ENCODE results near the gene CYP11A1.

The CYP11A1 gene

DNA sequence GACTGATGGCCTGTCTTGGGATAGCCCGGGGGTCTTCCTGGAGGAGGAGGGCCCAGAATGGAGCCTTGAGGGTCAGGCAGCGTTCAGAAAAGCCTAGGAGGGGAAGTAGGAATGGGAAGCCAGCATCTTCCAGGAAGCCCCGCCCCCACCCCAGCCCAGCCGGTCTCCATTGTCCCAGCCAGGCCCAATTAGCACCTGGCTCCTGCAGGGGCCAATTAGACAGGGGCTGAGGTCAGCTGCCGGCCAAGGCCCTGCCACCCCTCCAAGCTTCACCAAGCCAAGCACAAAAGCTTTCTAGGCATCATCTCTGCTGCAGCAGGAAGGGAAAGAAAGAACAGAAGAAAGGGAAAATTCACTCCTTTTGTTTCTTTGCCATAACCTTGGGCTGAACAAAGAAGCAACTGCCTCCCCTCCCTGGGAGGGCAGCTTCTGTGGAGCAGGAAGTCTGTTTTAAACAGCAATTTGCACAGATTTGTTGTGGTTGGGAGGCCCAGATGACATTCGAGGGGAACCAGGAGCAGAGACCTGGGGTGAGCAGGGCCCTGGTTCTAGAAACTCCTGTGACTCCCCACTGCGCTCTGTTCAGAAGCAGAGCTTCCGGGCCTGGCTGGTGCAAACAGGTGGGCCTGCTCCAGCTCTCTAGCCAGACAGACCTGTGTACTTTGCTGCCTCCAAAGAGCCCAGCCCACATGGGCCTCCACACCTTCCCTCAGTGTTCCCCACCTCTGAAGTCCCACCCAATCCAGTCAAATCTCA, 47.7 kb downstream of the CYP11A1 start:
- DNase-seq (ENCODE audit: insufficient read length, low spot score) (no peak), FAIRE-seq (peak; percentile 23)
- TF ChIP-seq POLR2A (IDR thresholded peaks at IDR 0.05; ENCODE audit: low read depth, low read length) (no peak), PAX5 (IDR thresholded peaks at IDR 0.05; ENCODE audit: insufficient read depth, low read length, severe bottlenecking) (no peak), POU2F2 (IDR thresholded peaks at IDR 0.05; ENCODE audit: low read depth, low read length) (no peak), POLR2AphosphoS5 (IDR thresholded peaks at IDR 0.05; ENCODE audit: low read depth, low read length) (no peak), TAF1 (IDR thresholded peaks at IDR 0.05; ENCODE audit: low read depth, low read length) (no peak), SPI1 (IDR thresholded peaks at IDR 0.05; ENCODE audit: low read depth, low read length) (no peak)

DNA sequence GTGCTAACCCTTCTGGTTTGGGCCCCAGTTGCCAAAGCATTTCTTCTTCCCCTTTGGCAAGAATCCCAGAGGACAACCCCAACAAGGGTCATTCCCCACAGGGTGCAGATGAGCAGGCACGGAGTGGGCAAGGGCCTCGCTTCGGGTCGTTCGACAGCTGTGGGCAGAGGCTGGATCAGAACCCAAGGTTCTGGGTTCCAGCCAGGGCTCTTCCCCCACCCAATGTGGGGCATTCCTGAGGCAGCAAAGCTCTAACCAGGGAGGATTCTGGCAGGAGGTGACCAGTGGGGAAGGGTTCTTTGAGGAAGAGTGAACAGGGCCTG, 48.3 kb downstream of the CYP11A1 start:
- FAIRE-seq (no peak), DNase-seq (ENCODE audit: insufficient read length, low spot score) (no peak)
- TF ChIP-seq PAX5 (IDR thresholded peaks at IDR 0.05; ENCODE audit: insufficient read depth, low read length, severe bottlenecking) (no peak), POLR2AphosphoS5 (IDR thresholded peaks at IDR 0.05; ENCODE audit: low read depth, low read length) (no peak), TAF1 (IDR thresholded peaks at IDR 0.05; ENCODE audit: low read depth, low read length) (no peak), SPI1 (IDR thresholded peaks at IDR 0.05; ENCODE audit: low read depth, low read length) (no peak), POU2F2 (IDR thresholded peaks at IDR 0.05; ENCODE audit: low read depth, low read length) (no peak), POLR2A (IDR thresholded peaks at IDR 0.05; ENCODE audit: low read depth, low read length) (no peak)

DNA sequence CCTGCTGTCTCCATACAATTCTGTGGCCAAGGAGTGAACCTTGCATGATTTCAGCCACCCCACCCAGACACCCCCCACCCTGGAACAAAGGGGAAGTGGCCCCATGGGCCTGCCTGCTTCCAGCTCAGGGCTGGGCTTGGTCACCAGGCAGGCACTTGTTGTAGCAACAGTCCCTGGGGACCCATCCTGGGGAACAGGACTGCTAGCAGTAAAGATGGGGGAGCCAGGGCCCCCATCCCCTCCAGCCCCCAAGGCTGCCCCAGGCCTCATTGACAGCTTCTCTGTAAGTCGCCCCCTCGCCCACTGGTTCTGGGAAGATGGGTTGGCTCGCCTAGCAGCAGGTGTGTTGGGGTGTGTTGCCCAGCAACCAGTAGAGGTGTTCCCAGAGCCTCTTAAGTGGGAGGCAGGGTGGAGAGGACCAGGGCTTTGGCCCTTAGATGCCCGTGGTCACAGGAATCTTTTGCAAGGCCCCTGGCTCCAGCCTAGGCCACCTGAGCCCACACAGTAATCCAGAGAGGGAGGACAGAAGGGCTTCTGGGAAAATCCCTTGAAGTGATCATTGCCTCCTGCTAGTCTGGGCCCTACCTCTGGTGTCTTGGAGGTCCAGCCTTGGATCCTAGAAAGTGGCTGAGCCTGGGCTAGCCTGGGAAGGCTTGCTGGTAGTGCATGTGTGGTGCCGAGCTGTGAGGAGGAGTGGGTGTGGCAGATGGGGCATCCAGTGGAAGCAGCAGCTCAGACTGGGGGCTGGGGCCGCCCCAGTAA, 48.9 kb downstream of the CYP11A1 start:
- TF ChIP-seq SPI1 (IDR thresholded peaks at IDR 0.05; ENCODE audit: low read depth, low read length) (peak; percentile 79), POU2F2 (IDR thresholded peaks at IDR 0.05; ENCODE audit: low read depth, low read length) (no peak)
- DNase-seq (ENCODE audit: insufficient read length, low spot score) (no peak), FAIRE-seq (peak; percentile 59)

DNA sequence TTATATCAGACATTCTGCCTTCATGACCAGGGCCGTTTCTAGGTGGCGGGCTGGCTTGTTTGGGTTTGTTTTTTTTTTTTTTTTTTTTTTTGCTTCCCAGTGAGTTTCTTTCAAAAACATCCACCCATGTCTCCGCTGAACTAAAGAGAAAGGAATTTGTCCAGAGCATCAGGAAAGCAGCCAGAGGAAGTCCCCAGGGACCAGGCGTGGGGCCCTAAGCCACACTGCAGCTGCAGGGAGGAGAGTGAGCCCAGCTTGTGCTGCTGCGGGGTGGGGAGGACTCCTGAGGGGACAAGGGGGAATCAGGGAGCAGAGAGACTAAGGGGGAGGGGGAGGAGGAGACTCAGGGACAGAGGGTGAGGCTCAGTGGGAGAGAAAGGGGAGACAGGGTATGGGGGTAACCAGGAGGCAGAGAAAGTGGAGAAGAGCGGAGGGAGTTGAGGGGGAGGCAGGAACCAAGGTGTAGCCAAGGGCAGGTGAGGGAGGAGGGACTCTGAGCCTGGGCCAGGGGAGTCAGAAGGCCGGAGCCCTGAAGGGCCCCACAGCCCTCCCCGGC, 49.5 kb downstream of the CYP11A1 start:
- FAIRE-seq (peak; percentile 31), DNase-seq (ENCODE audit: insufficient read length, low spot score) (no peak)
- TF ChIP-seq PAX5 (IDR thresholded peaks at IDR 0.05; ENCODE audit: insufficient read depth, low read length, severe bottlenecking) (no peak), POU2F2 (IDR thresholded peaks at IDR 0.05; ENCODE audit: low read depth, low read length) (no peak), POLR2A (IDR thresholded peaks at IDR 0.05; ENCODE audit: low read depth, low read length) (no peak), TAF1 (IDR thresholded peaks at IDR 0.05; ENCODE audit: low read depth, low read length) (no peak), POLR2AphosphoS5 (IDR thresholded peaks at IDR 0.05; ENCODE audit: low read depth, low read length) (no peak), SPI1 (IDR thresholded peaks at IDR 0.05; ENCODE audit: low read depth, low read length) (no peak)

DNA sequence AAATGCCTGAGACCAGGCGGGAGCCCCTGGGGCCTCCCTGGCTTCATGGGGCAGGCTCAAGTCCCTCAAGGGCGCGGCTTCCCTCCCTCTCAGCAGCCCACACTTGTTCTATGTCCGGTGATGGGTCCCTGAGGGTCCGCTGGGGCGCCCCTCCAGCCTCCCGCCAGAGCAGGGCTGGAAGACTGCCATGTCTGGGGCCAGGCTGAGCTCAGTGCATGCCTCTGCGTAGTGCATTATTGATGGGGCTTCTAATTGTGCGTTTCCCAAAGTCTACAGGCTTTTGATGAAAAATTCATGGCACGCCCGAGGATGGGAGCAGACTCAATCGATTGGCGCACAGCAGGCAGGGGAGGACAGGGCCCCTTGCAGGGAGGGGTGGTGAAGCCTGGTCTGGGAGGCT, 51.3 kb downstream of the CYP11A1 start:
- FAIRE-seq: no peak
- no peak for TF ChIP-seq SPI1 (IDR thresholded peaks at IDR 0.05; ENCODE audit: low read depth, low read length)
- DNase-seq (ENCODE audit: insufficient read length, low spot score): no peak

DNA sequence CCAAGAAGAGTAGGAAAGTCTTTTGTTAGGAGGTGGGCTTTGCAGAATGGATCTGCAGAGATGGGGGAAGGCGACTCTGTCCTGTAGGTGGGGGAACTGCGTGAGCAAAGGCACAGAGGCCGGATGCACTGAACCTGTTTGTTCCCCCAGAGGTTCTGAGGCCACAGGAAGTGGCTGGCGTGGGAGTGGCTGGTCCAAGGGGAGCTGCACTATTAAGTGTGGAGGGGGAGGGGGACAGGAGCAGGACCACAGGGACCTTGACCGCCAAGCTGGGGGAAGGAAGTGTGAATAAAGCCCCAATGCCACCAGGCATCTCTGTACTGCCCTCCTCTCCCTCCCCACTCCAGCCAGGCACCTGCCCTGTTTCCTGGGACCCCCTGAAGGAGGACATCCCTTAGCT, 51.8 kb downstream of the CYP11A1 start:
- TF ChIP-seq SPI1 (IDR thresholded peaks at IDR 0.05; ENCODE audit: low read depth, low read length) (0 out of 2 replicates have a peak, but pooled peaks have one; percentile 38), TAF1 (IDR thresholded peaks at IDR 0.05; ENCODE audit: low read depth, low read length) (no peak)
- peak; percentile 95 for FAIRE-seq
- peak; percentile 61 for DNase-seq (ENCODE audit: insufficient read length, low spot score)

DNA sequence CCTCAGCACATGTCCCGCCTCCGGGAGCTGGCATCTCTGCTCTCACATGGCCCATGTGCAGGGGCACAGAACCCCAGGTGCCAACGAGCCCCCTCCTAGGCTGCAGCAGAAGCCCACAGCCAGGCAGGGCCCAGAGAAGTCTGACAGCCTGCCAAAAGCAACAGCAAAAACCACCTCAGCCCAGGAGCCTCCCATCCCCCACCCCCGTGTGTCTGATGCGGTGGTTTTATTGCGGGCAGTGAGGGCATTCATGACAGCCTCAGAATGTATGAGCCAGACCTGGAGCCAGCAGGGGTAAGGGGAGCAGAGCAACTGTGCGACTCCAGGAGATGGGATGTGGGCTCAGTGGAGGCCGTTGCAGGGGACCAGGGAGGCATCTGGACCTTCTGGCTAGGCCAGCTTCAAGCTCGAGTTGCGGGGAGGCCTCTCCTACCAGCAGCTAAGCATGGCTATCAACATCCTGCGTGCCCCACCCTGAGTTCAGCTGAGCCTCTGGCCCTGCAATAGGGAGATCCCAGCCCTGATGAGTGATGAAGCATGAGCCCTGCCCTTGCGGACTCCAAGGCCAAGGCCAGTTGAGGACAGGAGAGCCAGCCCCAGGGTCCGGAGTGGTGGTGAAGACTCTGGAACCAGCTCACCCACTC, 52.5 kb downstream of the CYP11A1 start:
- no peak for DNase-seq (ENCODE audit: insufficient read length, low spot score)
- peak; percentile 80 for FAIRE-seq
- TF ChIP-seq POLR2AphosphoS5 (IDR thresholded peaks at IDR 0.05; ENCODE audit: low read depth, low read length) (no peak), TAF1 (IDR thresholded peaks at IDR 0.05; ENCODE audit: low read depth, low read length) (no peak), POU2F2 (IDR thresholded peaks at IDR 0.05; ENCODE audit: low read depth, low read length) (no peak), SPI1 (IDR thresholded peaks at IDR 0.05; ENCODE audit: low read depth, low read length) (no peak), POLR2A (IDR thresholded peaks at IDR 0.05; ENCODE audit: low read depth, low read length) (no peak), PAX5 (IDR thresholded peaks at IDR 0.05; ENCODE audit: insufficient read depth, low read length, severe bottlenecking) (no peak)

DNA sequence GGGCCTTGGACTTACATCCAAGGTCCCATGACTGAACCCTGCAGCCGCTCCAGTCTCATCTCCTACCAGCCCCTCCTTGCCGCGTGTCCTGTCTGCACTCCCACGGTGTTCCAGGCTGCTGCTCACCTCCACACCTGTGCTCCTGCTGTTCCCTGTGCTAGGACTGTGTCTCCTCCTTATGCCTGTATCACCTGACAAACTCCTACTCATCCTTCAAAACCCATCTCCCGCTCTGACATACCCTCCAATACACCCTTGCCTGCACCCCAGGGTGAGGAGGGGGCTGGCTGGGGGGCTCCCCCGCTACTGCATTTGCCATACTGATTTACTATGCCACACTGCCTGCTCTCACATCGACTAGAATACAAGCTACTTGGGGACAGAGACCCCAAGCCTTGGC, 53.6 kb downstream of the CYP11A1 start:
- no peak for DNase-seq (ENCODE audit: insufficient read length, low spot score)
- FAIRE-seq: no peak
- TF ChIP-seq SPI1 (IDR thresholded peaks at IDR 0.05; ENCODE audit: low read depth, low read length) (no peak), TAF1 (IDR thresholded peaks at IDR 0.05; ENCODE audit: low read depth, low read length) (no peak), POU2F2 (IDR thresholded peaks at IDR 0.05; ENCODE audit: low read depth, low read length) (no peak), POLR2AphosphoS5 (IDR thresholded peaks at IDR 0.05; ENCODE audit: low read depth, low read length) (no peak), POLR2A (IDR thresholded peaks at IDR 0.05; ENCODE audit: low read depth, low read length) (no peak), PAX5 (IDR thresholded peaks at IDR 0.05; ENCODE audit: insufficient read depth, low read length, severe bottlenecking) (no peak)

DNA sequence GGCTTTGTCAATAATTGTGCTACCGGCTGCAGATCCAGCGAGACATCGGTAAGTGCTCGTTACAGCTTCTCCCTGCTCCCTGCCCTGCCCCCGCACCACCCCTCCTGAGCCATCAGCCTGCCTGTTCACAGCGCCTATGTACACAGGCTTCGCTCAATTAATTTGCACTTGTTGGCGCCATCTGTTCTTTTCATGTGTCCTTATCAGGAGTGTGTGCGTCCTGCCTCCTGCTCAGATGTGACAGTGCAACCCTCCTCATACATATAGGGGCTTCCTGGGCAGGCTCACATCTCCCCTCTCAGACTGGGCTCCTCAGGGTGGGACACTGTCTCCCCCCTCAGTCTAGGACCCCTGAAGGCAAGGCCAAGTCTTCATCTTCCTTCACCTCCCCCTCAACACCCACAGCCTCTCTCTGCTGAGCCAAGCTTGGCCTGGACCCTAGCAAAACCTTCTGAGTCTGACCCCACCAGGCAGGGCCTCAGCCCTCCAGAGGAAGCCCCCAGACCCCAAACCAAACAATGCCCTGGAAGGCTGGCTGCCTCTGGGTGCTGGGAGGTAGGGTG, 54.9 kb downstream of the CYP11A1 start:
- DNase-seq (ENCODE audit: insufficient read length, low spot score) (no peak), FAIRE-seq (no peak)
- TF ChIP-seq POLR2A (IDR thresholded peaks at IDR 0.05; ENCODE audit: low read depth, low read length) (no peak), PAX5 (IDR thresholded peaks at IDR 0.05; ENCODE audit: insufficient read depth, low read length, severe bottlenecking) (no peak), TAF1 (IDR thresholded peaks at IDR 0.05; ENCODE audit: low read depth, low read length) (no peak), POLR2AphosphoS5 (IDR thresholded peaks at IDR 0.05; ENCODE audit: low read depth, low read length) (no peak), POU2F2 (IDR thresholded peaks at IDR 0.05; ENCODE audit: low read depth, low read length) (no peak), SPI1 (IDR thresholded peaks at IDR 0.05; ENCODE audit: low read depth, low read length) (no peak)
